HG02938 (cell line): ENCODE data around the gene CALM1.
"Not testable (repeated sequence)": the region's sequence is repeated elsewhere in the genome, so short reads cannot be mapped to it uniquely, and the experiment has no call there.

ENCODE experiments used
- ATAC-seq: cut with Tn5 transposase; IDR thresholded peaks from one replicate; pipeline ENCODE4 v1.9.1; 2021; ENCODE audit warnings: mild to moderate bottlenecking, moderate library complexity; ENCODE audit not compliant: unreplicated experiment

The CALM1 gene

DNA sequence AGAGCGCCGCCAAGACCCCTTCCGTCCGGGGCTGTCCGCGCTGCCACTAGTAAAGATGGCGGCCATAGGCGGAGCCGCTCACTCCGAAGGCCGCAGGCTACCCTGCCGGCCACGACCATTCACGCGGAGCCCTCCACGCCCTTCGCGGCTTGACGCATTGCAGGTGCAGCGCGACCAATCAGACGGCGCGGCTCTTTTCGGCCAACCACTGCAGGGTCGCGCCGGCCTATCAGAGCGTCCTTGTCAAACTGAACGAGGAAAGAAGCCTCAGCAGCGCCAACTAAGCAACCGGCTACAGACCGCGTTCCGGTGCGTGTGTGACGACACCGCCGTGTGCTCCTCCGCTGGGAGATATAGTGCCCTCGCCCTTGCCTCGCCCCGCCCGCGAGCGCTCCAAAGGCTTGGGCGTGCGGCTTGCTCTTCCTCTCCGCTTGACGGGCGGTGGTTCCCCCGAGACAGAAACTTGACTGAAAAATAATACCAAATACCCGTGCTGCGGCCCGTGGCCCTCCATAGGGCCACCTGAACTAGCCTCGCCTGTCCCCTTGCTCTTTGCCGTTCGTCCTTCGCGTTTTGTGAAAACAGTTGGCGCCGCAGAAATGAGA, 13.6 kb upstream of the CALM1 start:
- peak; percentile 92 for ATAC-seq

- ATAC-seq, result peak; percentile 27
Observed at GRCh38 chr14:90383731-90384542, 12.9 kb upstream of the CALM1 start.

DNA sequence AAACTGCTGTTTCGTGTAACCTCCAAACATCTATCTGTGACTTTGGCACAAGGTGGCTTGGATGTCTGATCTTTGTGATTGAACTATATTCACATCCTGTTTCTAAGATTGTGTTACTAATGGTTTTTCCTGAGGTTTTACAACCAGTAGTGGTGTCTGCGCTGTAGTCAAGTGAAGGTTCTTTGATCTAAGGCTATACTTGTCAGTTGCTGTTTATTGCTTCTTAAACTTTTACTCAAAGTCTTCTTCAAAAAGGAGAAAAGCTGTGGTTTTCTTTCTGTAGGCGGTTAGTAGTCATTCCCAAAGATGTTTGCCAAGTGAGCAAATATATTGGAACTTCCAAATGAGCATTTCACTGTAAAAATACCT, 12.3 kb upstream of the CALM1 start:
- ATAC-seq, result no peak

GRCh38 chr14:90386321-90386720, 10.5 kb upstream of the CALM1 start:
- no peak for ATAC-seq

DNA sequence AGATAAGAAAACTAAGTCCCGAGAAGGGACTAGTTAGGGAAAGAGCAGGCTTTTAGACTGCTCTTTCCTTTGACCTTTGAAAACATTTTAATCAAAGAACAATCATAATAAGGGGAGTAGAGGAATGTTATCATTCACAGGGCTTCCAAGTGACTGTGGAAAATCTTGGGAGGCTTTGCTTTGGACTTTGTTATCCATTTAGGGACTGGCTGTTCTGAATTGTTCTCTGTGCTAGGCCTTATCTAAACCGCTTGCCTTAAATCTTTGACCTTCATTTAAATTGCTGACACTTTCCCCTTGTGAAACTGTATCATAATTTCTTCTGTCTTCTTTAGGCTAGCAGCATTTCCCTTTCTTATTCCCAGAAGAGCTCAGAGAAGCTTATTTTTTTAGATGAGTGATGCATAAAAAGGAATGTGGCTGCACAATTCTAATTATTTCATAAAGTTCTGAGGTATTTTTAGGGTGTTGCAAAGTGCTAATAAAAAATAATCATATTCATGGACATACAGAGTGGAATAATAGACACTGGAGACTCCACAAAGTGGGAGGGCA, 9.5 kb upstream of the CALM1 start:
- ATAC-seq, result no peak

GRCh38 chr14:90388437-90388836, 8.4 kb upstream of the CALM1 start:
- no peak for ATAC-seq

DNA sequence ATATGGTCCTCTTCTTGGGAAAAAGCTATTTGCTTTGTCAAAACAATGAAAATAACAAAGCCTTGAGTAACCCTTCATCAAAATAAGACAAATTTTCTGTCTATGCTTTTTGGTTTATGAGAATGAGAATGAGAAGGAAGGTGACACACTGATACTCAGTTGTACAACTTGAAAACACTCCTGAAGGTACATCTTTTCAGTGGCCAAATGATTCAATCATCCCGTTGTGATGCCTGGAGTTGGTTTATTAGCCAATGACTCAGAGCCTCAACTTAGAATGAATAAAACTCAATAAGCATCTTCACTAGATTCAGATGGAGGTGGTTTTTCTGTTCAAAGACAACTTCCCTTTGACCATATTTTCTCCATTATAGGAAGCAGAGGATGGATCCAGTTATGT, 7.8 kb upstream of the CALM1 start:
- no peak for ATAC-seq

DNA sequence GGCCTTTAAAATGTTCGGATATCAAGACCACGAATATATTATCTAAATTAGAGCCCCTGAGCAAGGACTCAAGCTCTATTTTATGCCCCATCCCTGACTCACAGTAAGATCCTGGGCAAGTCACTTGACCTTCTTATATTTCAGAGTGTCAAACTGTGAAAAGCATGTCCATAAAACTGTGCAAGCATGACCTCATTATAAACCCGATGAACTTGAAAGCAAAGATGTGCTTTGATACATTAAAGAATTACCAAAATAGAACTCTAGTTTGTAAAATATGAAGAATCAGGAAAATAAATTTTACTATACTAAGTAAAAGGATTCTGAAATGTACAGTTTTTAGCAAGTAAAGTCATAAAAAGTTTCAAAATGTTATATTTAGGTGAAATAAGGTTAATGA, 2.9 kb upstream of the CALM1 start:
- ATAC-seq, result no peak

DNA sequence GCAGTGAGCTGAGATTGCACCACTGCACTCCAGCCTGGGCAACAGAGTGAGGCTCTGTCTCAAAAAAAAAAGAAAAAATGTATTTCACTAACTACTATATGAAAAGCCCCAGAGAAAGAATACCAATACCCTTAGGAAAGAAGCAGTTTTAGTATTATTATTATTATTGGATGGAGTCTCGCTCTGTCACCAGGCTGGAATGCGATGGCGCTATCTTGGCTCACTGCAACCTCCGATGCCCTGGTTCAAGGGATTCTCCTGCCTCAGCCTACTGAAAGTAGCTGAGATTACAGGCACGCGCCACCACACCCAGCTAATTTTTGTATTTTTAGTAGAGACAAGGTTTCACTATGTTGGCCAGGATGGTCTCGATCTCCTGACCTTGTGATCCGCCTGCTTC, 2.0 kb upstream of the CALM1 start:
- not testable (repeated sequence) for ATAC-seq

- peak; percentile 24 for ATAC-seq
Observed at GRCh38 chr14:90397425-90398314, 841 bp downstream of the CALM1 start.

DNA sequence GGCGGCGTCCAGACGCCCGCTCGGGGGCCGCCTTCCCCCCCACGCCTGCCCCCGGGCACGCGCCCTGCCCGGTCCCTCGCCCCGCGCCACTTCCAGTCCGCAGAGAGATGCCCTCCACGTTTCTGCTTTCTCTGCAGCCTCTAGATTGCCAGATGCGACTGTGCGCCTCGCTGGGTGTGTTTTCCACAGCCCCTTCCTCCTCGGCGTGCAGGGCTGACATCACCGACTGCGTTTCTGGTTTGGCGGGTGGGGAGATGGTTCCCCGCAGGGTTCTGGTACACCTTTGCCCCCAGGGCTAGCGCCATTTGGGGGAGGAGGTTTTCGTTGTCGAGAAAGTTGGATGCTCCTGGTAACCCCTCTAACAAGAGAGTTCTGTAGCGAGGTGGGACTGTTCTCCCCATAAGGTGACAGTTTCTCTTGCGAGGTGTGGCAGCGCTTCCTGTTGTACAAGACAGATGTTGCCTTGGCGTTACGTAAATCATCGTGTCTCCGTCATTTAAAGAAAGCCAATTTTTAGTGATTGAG, 1.5 kb downstream of the CALM1 start:
- ATAC-seq, result peak; percentile 14

DNA sequence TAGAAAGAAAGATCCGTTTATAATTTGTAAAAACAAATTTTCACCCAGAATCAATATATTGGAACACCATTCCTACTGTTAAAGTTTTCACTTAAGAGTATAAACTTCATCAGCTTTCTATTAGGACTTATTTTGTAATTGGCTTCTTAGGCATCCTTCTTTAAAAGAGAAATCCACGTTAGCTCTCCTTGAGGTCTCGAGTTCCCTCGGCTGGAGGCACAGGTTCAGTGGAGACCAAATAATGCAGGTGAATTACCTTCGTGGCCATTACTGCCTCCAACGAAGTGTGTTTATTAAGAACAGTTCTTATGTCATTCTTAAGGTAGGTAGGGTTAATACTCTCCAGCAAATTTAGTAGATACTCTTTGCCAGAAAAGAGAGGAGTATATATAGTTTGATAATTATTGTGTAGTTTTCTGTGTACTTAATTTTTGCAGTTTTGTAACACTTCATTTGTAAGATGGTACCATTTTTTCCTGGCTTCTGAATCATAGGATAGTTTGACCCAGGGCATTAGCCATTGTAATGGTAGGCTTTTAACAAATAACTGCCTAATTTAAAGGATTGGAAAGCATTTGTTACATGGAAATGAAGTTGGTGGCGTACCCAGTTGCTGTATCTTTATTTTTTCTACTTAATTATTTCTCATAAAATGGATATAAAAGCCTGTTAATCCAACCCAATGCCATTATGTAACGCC, 2.2 kb downstream of the CALM1 start:
- no peak for ATAC-seq

GRCh38 chr14:90399541-90400444, 3.0 kb downstream of the CALM1 start:
- ATAC-seq, result peak; percentile 47

GRCh38 chr14:90400904-90401561, 4.2 kb downstream of the CALM1 start:
- ATAC-seq, result no peak

GRCh38 chr14:90402016-90402415, 5.2 kb downstream of the CALM1 start:
- no peak for ATAC-seq

- no peak for ATAC-seq
Observed at GRCh38 chr14:90403065-90403464, 6.2 kb downstream of the CALM1 start.

DNA sequence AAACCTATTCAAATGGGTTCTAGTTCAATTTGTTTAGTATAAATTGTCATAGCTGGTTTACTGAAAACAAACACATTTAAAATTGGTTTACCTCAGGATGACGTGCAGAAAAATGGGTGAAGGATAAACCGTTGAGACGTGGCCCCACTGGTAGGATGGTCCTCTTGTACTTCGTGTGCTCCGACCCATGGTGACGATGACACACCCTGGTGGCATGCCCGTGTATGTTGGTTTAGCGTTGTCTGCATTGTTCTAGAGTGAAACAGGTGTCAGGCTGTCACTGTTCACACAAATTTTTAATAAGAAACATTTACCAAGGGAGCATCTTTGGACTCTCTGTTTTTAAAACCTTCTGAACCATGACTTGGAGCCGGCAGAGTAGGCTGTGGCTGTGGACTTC, 8.3 kb downstream of the CALM1 start:
- no peak for ATAC-seq

- ATAC-seq, result no peak
Observed at GRCh38 chr14:90405755-90406154, 8.9 kb downstream of the CALM1 start.

DNA sequence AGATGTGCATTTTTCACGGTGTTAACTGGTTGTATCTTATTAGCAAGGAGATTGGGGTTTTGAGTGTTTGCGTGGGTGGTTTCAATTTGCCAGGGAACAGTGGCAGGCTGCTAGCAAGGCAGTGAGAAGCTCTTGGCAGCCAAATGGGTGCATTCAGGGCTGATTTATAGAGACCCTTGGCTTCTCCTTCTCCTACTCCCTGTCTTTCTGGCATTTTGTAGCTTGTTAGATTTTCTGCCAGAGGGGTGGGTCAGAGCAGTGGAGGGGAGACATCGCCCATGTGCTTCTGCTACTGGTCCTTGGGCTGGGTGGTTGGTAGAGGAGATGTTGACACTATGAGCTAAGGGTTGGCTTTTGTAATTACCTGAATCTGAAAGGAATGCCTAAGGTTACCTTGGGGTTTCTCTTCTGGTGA, 9.6 kb downstream of the CALM1 start:
- ATAC-seq, result no peak
